Neural cell (in vitro differentiated cells): Measurements from ENCODE around the gene RIC8B.

Experiments
- EZH2 ChIP-seq: fragments of 200-600, 300-800 bp; shearing (Covaris generic), sonication (generic); IDR thresholded peaks from 2 replicates; pipeline ENCODE4 v1.6.1; 2014; ENCODE audit warnings: antibody characterized with exemption, low read length, borderline replicate concordance, mild to moderate bottlenecking; ENCODE audit not compliant: insufficient read depth, poor library complexity, severe bottlenecking
- TAF1 ChIP-seq: IDR thresholded peaks from 2 replicates; pipeline ENCODE4 v1.6.1; 2012; ENCODE audit warnings: low read depth
- TF ChIP-seq, protein P1 (sequence below): fragments of 450-650 bp; IDR thresholded peaks from 2 replicates; pipeline ENCODE4 v1.5.1; 2014; ENCODE audit warnings: antibody characterized with exemption, mild to moderate bottlenecking, moderate library complexity; ENCODE audit not compliant: poor library complexity, severe bottlenecking

DNA sequence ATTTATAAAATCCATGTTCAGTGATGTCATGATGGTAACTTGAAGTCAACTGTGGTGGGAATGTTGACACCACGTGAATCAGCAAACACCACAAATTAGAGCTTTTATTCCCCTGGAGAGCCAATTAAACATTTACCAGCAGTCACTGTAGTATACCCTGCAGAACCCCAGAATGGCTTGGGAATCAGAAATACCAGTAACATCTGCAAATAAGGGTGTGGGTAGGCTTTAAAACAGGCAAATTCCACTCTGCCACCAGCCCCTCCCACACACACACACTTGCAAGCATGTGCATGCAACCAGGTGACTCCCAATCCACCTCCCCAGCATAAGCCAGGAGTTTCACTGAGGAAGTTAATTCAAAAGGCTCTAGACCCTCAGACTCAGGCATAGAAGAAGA, 117.6 kb downstream of the RIC8B start:
- TF ChIP-seq TAF1 (no peak), EZH2 (no peak)
- TF ChIP-seq, protein P1, sequence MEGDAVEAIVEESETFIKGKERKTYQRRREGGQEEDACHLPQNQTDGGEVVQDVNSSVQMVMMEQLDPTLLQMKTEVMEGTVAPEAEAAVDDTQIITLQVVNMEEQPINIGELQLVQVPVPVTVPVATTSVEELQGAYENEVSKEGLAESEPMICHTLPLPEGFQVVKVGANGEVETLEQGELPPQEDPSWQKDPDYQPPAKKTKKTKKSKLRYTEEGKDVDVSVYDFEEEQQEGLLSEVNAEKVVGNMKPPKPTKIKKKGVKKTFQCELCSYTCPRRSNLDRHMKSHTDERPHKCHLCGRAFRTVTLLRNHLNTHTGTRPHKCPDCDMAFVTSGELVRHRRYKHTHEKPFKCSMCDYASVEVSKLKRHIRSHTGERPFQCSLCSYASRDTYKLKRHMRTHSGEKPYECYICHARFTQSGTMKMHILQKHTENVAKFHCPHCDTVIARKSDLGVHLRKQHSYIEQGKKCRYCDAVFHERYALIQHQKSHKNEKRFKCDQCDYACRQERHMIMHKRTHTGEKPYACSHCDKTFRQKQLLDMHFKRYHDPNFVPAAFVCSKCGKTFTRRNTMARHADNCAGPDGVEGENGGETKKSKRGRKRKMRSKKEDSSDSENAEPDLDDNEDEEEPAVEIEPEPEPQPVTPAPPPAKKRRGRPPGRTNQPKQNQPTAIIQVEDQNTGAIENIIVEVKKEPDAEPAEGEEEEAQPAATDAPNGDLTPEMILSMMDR: no peak
